ENCODE measurements around the gene SIRPB1. TPM values are rescaled to one million over a fixed set of nuclear protein-coding genes. Genes with fewer than 3 reads are reported as not detected.
"Not testable (repeated sequence)": the region's sequence is repeated elsewhere in the genome, so short reads cannot be mapped to it uniquely, and the experiment has no call there.

The SIRPB1 gene
- total RNA-seq, 4 donors from 2014 or later, result under 0.01 to 4.0 (median 3.1) TPM

DNA sequence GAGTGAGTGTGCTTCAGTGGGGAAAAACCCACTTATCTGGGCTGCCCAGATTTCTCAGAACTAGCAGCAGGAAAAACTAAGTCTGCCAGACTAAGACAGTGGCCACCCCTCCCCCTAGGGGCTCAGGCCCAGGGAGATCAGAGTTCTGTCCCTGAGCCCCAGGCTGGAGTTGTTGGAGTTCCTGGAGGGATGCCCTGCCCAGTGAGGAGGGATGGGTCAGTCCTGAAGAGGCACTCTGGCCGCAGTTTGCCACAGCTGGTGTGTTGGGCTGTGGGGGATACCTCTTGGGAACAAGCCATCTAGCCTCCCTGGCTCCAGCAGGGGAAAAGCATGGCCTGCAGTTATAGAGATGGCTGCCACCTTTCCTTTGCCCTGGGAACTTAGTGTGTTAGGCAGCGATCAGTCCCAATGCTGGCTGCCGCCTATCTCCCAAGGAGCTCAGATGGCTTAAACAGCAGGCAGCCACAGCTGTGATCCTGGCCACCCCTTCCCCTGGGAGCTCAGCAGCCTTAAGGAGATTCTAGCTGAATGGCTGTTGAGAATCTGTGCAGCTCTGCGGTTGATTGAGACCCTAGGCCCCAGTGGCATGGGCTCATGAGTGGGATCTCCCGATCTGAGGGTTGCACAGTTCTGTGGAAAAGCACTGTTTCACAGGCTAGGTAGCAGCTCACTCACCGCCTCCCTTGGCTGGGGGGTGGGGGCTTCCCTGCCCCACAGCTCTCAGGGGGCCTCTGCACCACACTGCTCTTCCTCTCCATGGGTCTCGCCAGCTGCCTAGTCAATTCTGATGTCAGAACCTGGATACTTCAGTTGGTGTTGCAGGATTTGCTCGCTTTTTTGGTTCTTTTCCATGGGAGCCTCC is 24.5 kb upstream of the SIRPB1 start:
- Histone ChIP-seq H3K4me1 (no peaks in the 10 kb centered on the region), H3K9me3 (peaks cover 0 to 9% (median 0%) of the 10 kb centered on the region in 4 donors), H3K4me3 (no peak overlapping the region), H3K36me3 (no peaks in the 10 kb centered on the region), H3K27me3 (peaks cover 0 to 18% (median 0%) of the 10 kb centered on the region in 4 donors), H3K27ac (replicated peaks in 1 of 4) (no peak overlapping the region)
- 74% methylated on average over 6 of the region's 8 CpGs for WGBS
- TF ChIP-seq CTCF (IDR thresholded peaks at IDR 0.05) (no peak), EP300 (IDR thresholded peaks at IDR 0.05) (no peak)
- intact Hi-C loops (cut with DNase I), result no loop called here
- DNase-seq (ENCODE audit: extremely low spot score), result no peak

DNA sequence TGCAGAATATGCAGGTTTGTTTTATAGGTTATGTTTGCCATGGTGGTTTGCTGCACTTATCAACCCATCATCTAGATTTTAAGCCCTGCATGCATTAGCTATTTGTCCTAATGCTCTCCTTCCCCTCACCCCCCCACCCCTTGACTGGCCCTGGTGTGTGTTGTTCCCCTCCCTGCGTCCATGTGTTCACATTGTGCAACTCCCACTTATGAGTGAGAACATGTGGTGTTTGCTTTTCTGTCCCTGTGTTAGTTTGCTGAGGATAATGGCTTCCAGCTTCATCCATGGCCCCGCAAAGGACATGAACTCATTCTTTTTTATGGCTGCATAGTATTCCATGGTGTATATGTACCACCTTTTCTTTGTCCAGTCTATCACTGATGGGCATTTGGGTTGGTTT is 18.8 kb upstream of the SIRPB1 start:
- peak; percentile 31 for DNase-seq (ENCODE audit: extremely low spot score)
- H3K27ac ChIP-seq (replicated peaks in 1 of 4); intact Hi-C loops (cut with DNase I); H3K4me1 ChIP-seq; H3K4me3 ChIP-seq; H3K36me3 ChIP-seq; H3K27me3 ChIP-seq: not testable (repeated sequence)
- 77% methylated on average over 2 of the region's 2 CpGs for WGBS
- H3K9me3 ChIP-seq, result peaks cover 0 to 10% (median 0%) of the 10 kb centered on the region in 4 donors

GRCh38 chr20:1637755-1638154 is 17.9 kb upstream of the SIRPB1 start:
- Histone ChIP-seq H3K36me3 (no peaks in the 10 kb centered on the region), H3K4me3 (no peak overlapping the region), H3K27ac (replicated peaks in 1 of 4) (no peak overlapping the region), H3K27me3 (no peaks in the 10 kb centered on the region), H3K4me1 (no peaks in the 10 kb centered on the region), H3K9me3 (peaks cover 0 to 10% (median 0%) of the 10 kb centered on the region in 4 donors)
- 64% methylated on average over 2 of the region's 2 CpGs for WGBS
- DNase-seq (ENCODE audit: extremely low spot score), result no peak
- intact Hi-C loops (cut with DNase I), result no loop called here
- no peak for TF ChIP-seq POLR2A (IDR thresholded peaks at IDR 0.05; ENCODE audit: low read depth)
- TF ChIP-seq POLR2AphosphoS5 (IDR thresholded peaks at IDR 0.05), result no peak
- TF ChIP-seq EP300 (IDR thresholded peaks at IDR 0.05), result no peak
- TF ChIP-seq CTCF (IDR thresholded peaks at IDR 0.05), result no peak

- H3K9me3 ChIP-seq, result peaks cover 0 to 10% (median 0%) of the 10 kb centered on the region in 4 donors
- TF ChIP-seq POLR2AphosphoS5 (IDR thresholded peaks at IDR 0.05) (no peak), EP300 (IDR thresholded peaks at IDR 0.05) (no peak), POLR2A (IDR thresholded peaks at IDR 0.05; ENCODE audit: low read depth) (no peak), CTCF (IDR thresholded peaks at IDR 0.05) (no peak)
- 55% methylated on average over 2 of the region's 2 CpGs for WGBS
- no peak overlapping the region for H3K27ac ChIP-seq (replicated peaks in 1 of 4)
- H3K36me3 ChIP-seq, result no peaks in the 10 kb centered on the region
- H3K4me3 ChIP-seq, result no peak overlapping the region
- no peaks in the 10 kb centered on the region for H3K27me3 ChIP-seq
- intact Hi-C loops (cut with DNase I), result no loop called here
- no peak for DNase-seq (ENCODE audit: extremely low spot score)
- no peaks in the 10 kb centered on the region for H3K4me1 ChIP-seq
Observed at GRCh38 chr20:1637226-1637625, 17.4 kb upstream of the SIRPB1 start.

GRCh38 chr20:1636621-1637020 is 16.8 kb upstream of the SIRPB1 start:
- Histone ChIP-seq H3K27me3 (no peaks in the 10 kb centered on the region), H3K4me1 (no peaks in the 10 kb centered on the region), H3K36me3 (no peaks in the 10 kb centered on the region), H3K9me3 (peaks cover 0 to 10% (median 0%) of the 10 kb centered on the region in 4 donors), H3K4me3 (no peak overlapping the region), H3K27ac (replicated peaks in 1 of 4) (no peak overlapping the region)
- TF ChIP-seq POLR2A (IDR thresholded peaks at IDR 0.05; ENCODE audit: low read depth), result no peak
- TF ChIP-seq EP300 (IDR thresholded peaks at IDR 0.05), result no peak
- no peak for TF ChIP-seq CTCF (IDR thresholded peaks at IDR 0.05)
- no peak for TF ChIP-seq POLR2AphosphoS5 (IDR thresholded peaks at IDR 0.05)
- intact Hi-C loops (cut with DNase I), result no loop called here
- peak; percentile 86 for DNase-seq (ENCODE audit: extremely low spot score)
- WGBS, result 79% methylated on average over 2 of the region's 2 CpGs

All from esophagus muscularis mucosa (tissue), 4 donors.